Neural cell (in vitro differentiated cells): ENCODE results near the gene TFB2M. TPM values are rescaled to one million over a fixed set of nuclear protein-coding genes. Genes with fewer than 3 reads are reported as not detected.

Experiments
- H2AFZ ChIP-seq: fragments of 200-600, 300-800 bp; sonication (generic), shearing (Covaris generic); 2 replicates; pipeline ENCODE4 v1.6.0; 2014; ENCODE audit warnings: low read depth, mild to moderate bottlenecking, antibody characterized with exemption, low read length, moderate library complexity
- H3F3A ChIP-seq: fragments of 200-600 bp; shearing (Covaris generic); 2 replicates; pipeline ENCODE4 v1.6.1; 2016; ENCODE audit warnings: mild to moderate bottlenecking, moderate library complexity, mixed read lengths, antibody characterized with exemption, low read length; ENCODE audit not compliant: insufficient read depth, poor library complexity, severe bottlenecking
- H3K27ac ChIP-seq: fragments of 200-600, 300-800 bp; sonication (generic), shearing (Covaris generic); 2 replicates; pipeline ENCODE4 v1.5.1; 2014; ENCODE audit warnings: mild to moderate bottlenecking, low read length, moderate library complexity
- H3K27me3 ChIP-seq: fragments of 300-800, 200-600 bp; sonication (generic), shearing (Covaris generic); 2 replicates; pipeline ENCODE4 v1.6.0; 2014; ENCODE audit warnings: mild to moderate bottlenecking, low read depth, low read length, moderate library complexity; ENCODE audit not compliant: insufficient read depth
- H3K36me3 ChIP-seq: fragments of 300-800, 200-600 bp; sonication (generic), shearing (Covaris generic); 2 replicates; pipeline ENCODE4 v1.5.1; 2014; ENCODE audit warnings: mild to moderate bottlenecking, antibody characterized with exemption, low read length, moderate library complexity; ENCODE audit not compliant: insufficient read depth
- H3K4me2 ChIP-seq: fragments of 300-800, 200-600 bp; sonication (generic), shearing (Covaris generic); 2 replicates; pipeline ENCODE4 v1.6.0; 2014; ENCODE audit warnings: mild to moderate bottlenecking, low read length
- H3K4me3 ChIP-seq: fragments of 300-800, 200-600 bp; sonication (generic), shearing (Covaris generic); 2 replicates; pipeline ENCODE4 v1.5.1; 2014; ENCODE audit warnings: mild to moderate bottlenecking, low read length, moderate library complexity
- H3K79me2 ChIP-seq: fragments of 200-600 bp; shearing (Covaris generic); replicated peaks from 2 replicates; pipeline ENCODE4 v1.6.0; 2014; ENCODE audit warnings: mild to moderate bottlenecking, low read length, moderate library complexity; ENCODE audit not compliant: insufficient read depth
- H3K9ac ChIP-seq: fragments of 300-800, 200-600 bp; sonication (generic), shearing (Covaris generic); 2 replicates; pipeline ENCODE4 v1.6.1; 2016; ENCODE audit warnings: mild to moderate bottlenecking, low read length, mixed read lengths
- H3K9me2 ChIP-seq: fragments of 200-600 bp; shearing (Covaris generic); 2 replicates; pipeline ENCODE4 v1.6.1; 2016; ENCODE audit warnings: mild to moderate bottlenecking, low read length, mixed read lengths; ENCODE audit not compliant: insufficient read depth
- H3K9me3 ChIP-seq: fragments of 200-600, 300-800 bp; sonication (generic), shearing (Covaris generic); 2 replicates; pipeline ENCODE4 v1.6.1; 2016; ENCODE audit warnings: mild to moderate bottlenecking, mixed run types, low read length, moderate library complexity, mixed read lengths
- H4K20me1 ChIP-seq: fragments of 200-600 bp; shearing (Covaris generic); 2 replicates; pipeline ENCODE4 v1.6.1; 2016; ENCODE audit warnings: mild to moderate bottlenecking, mixed run types; ENCODE audit not compliant: insufficient read depth
- EP300 ChIP-seq: fragments of 450-650 bp; conservative IDR thresholded peaks from 2 replicates; pipeline ENCODE4 v1.6.1; 2014; ENCODE audit warnings: antibody characterized with exemption, mild to moderate bottlenecking, moderate library complexity; ENCODE audit not compliant: poor library complexity, severe bottlenecking
- EZH2 ChIP-seq: fragments of 200-600, 300-800 bp; shearing (Covaris generic), sonication (generic); IDR thresholded peaks from 2 replicates; pipeline ENCODE4 v1.6.1; 2014; ENCODE audit warnings: antibody characterized with exemption, low read length, borderline replicate concordance, mild to moderate bottlenecking; ENCODE audit not compliant: insufficient read depth, poor library complexity, severe bottlenecking
- MXI1 ChIP-seq: fragments of 450-650 bp; conservative IDR thresholded peaks from 2 replicates; pipeline ENCODE4 v1.6.1; 2014; ENCODE audit warnings: antibody characterized with exemption, mild to moderate bottlenecking; ENCODE audit not compliant: poor library complexity, severe bottlenecking
- POLR2AphosphoS5 ChIP-seq: IDR thresholded peaks from 2 replicates; pipeline ENCODE4 v1.6.1; 2012
- RAD21 ChIP-seq: fragments of 450-650 bp; conservative IDR thresholded peaks from 2 replicates; pipeline ENCODE4 v1.6.1; 2014; ENCODE audit warnings: antibody characterized with exemption, mild to moderate bottlenecking, moderate library complexity
- SMC3 ChIP-seq: fragments of 450-650 bp; conservative IDR thresholded peaks from 2 replicates; pipeline ENCODE4 v1.6.1; 2014; ENCODE audit warnings: antibody characterized with exemption, mild to moderate bottlenecking, moderate library complexity; ENCODE audit not compliant: poor library complexity
- TAF1 ChIP-seq: IDR thresholded peaks from 2 replicates; pipeline ENCODE4 v1.6.1; 2012; ENCODE audit warnings: low read depth
- polyA plus RNA-seq: library from polyadenylated mRNA; depleted of rRNA; stranded (reverse); fragments of >200 nt; gene quantifications from 2 replicates; pipeline ENCODE4 v1.2.3, GENCODE V29; 2014
- TF ChIP-seq, protein P1 (sequence below): fragments of 450-650 bp; IDR thresholded peaks from 2 replicates; pipeline ENCODE4 v1.5.1; 2014; ENCODE audit warnings: antibody characterized with exemption, mild to moderate bottlenecking, moderate library complexity; ENCODE audit not compliant: poor library complexity, severe bottlenecking
- TF ChIP-seq, protein P2 (sequence below): IDR thresholded peaks from 2 replicates; pipeline ENCODE4 v1.6.1; 2012; ENCODE audit warnings: borderline replicate concordance

Gene TFB2M
- polyA plus RNA-seq, 1 donor from 2014 or later = 19.2 TPM

DNA sequence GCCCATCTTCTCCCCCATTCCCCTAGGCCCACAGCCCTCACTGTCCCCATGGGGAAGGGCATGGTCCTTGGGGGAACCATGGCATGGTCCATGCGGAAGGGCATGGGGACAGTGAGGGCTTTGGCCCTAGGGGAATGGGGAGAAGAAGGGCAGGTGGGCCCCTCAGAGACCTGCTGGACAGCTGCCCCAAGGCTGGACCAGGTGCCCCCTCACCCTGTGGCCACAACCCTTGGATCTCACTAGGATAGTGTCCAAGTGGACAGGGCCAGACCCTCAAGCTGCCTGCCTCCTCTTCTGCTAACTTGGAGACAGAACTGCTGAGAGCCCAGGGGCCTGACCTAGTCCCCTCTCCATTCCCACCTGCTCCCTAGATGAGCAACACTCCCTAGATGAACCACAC, 46.5 kb downstream of the TFB2M start:
- no peak overlapping the region for H3K4me3 ChIP-seq
- H3K79me2 ChIP-seq = no peaks in the 10 kb centered on the region
- H3K27me3 ChIP-seq = no peaks in the 10 kb centered on the region
- H3K9me2 ChIP-seq = no peaks in the 10 kb centered on the region
- H3K36me3 ChIP-seq = no peaks in the 10 kb centered on the region
- H3K27ac ChIP-seq = no peak overlapping the region
- no peaks in the 10 kb centered on the region for H3K9me3 ChIP-seq
- TF ChIP-seq POLR2AphosphoS5 = no peak
- no peak overlapping the region for H3K4me2 ChIP-seq
- H3K9ac ChIP-seq = no peak overlapping the region
- no peaks in the 10 kb centered on the region for H3F3A ChIP-seq
- H4K20me1 ChIP-seq = no peaks in the 10 kb centered on the region
- H2AFZ ChIP-seq = no peak overlapping the region

DNA sequence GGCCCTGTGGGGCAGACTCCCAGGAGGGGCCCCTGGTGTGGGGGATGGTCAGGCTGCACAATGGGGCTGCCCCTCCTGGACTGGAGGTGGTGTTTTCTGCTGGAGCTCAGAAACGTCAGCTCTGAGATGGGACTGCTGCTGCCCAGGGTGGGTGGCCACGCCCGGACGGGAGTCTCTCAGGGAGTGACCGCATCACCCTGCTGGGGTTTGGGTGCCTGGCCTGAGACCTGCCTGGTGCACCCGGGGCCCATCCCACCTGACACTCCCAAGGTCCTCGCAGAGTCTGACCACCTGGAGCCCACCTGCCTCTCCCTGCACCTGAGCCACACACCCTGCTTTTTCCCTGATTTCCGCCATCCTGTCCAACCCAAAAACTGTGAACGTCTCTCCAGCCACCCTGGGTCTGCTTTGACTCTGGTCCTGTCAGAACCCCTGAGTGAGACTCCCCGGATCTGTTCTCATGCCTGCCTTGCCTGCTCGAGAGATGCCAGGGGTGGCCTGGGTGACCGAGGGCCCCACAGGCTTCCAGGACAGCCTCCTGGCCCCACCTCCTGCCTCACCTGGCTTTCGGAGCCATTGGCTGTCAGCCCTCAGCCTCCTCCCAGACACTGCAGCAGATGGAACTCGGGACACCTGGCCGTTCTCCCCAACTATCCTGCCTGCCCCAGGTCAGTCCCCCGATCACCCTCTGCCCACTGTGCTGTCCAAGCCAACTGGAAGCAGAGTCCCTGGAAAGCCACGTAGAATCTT, 47.4 kb downstream of the TFB2M start:
- TF ChIP-seq EZH2 (no peak), EP300 (no peak), RAD21 (no peak), TAF1 (no peak), POLR2AphosphoS5 (no peak), SMC3 (no peak)
- H3K9ac ChIP-seq = no peak overlapping the region
- no peaks in the 10 kb centered on the region for H3K27me3 ChIP-seq
- no peaks in the 10 kb centered on the region for H3K9me2 ChIP-seq
- H3K36me3 ChIP-seq = no peaks in the 10 kb centered on the region
- no peak overlapping the region for H2AFZ ChIP-seq
- no peak overlapping the region for H3K4me3 ChIP-seq
- no peaks in the 10 kb centered on the region for H4K20me1 ChIP-seq
- no peaks in the 10 kb centered on the region for H3K79me2 ChIP-seq
- H3K27ac ChIP-seq = no peak overlapping the region
- no peak overlapping the region for H3K4me2 ChIP-seq
- H3K9me3 ChIP-seq = no peaks in the 10 kb centered on the region
- H3F3A ChIP-seq = no peaks in the 10 kb centered on the region

DNA sequence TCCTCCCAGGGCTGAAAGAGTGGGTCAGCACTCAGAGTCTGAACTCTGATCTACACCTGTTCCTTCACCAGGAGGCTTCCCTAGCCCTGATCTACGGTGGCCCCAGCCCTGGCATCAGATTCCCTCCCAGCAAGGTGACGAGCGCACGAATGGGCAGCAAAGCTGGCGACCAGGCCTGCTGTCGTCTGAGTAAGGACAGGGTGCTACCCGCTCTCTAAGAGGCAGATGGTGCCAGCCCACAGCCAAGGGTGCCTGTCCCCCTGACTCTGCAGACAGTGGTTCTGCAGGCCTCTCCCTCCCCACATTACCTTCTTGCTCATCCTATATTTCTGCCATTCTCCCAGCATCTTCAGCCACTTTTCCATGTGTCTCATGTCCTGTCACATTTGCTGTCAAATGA, 48.7 kb downstream of the TFB2M start:
- Histone ChIP-seq H4K20me1 (no peaks in the 10 kb centered on the region), H2AFZ (no peak overlapping the region), H3K9me2 (no peaks in the 10 kb centered on the region), H3K4me2 (no peak overlapping the region), H3K79me2 (no peaks in the 10 kb centered on the region), H3F3A (no peaks in the 10 kb centered on the region), H3K9ac (no peak overlapping the region), H3K9me3 (no peaks in the 10 kb centered on the region), H3K27me3 (no peaks in the 10 kb centered on the region), H3K4me3 (no peak overlapping the region), H3K27ac (no peak overlapping the region), H3K36me3 (no peaks in the 10 kb centered on the region)
- TF ChIP-seq, protein P1, sequence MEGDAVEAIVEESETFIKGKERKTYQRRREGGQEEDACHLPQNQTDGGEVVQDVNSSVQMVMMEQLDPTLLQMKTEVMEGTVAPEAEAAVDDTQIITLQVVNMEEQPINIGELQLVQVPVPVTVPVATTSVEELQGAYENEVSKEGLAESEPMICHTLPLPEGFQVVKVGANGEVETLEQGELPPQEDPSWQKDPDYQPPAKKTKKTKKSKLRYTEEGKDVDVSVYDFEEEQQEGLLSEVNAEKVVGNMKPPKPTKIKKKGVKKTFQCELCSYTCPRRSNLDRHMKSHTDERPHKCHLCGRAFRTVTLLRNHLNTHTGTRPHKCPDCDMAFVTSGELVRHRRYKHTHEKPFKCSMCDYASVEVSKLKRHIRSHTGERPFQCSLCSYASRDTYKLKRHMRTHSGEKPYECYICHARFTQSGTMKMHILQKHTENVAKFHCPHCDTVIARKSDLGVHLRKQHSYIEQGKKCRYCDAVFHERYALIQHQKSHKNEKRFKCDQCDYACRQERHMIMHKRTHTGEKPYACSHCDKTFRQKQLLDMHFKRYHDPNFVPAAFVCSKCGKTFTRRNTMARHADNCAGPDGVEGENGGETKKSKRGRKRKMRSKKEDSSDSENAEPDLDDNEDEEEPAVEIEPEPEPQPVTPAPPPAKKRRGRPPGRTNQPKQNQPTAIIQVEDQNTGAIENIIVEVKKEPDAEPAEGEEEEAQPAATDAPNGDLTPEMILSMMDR = no peak
- TF ChIP-seq RAD21 (no peak), TAF1 (no peak), MXI1 (no peak), EZH2 (no peak), SMC3 (no peak)
- TF ChIP-seq, protein P2, sequence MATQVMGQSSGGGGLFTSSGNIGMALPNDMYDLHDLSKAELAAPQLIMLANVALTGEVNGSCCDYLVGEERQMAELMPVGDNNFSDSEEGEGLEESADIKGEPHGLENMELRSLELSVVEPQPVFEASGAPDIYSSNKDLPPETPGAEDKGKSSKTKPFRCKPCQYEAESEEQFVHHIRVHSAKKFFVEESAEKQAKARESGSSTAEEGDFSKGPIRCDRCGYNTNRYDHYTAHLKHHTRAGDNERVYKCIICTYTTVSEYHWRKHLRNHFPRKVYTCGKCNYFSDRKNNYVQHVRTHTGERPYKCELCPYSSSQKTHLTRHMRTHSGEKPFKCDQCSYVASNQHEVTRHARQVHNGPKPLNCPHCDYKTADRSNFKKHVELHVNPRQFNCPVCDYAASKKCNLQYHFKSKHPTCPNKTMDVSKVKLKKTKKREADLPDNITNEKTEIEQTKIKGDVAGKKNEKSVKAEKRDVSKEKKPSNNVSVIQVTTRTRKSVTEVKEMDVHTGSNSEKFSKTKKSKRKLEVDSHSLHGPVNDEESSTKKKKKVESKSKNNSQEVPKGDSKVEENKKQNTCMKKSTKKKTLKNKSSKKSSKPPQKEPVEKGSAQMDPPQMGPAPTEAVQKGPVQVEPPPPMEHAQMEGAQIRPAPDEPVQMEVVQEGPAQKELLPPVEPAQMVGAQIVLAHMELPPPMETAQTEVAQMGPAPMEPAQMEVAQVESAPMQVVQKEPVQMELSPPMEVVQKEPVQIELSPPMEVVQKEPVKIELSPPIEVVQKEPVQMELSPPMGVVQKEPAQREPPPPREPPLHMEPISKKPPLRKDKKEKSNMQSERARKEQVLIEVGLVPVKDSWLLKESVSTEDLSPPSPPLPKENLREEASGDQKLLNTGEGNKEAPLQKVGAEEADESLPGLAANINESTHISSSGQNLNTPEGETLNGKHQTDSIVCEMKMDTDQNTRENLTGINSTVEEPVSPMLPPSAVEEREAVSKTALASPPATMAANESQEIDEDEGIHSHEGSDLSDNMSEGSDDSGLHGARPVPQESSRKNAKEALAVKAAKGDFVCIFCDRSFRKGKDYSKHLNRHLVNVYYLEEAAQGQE = no peak
